Breast epithelium (tissue), 3 donors: ENCODE data around the gene AGAP1.

Source experiments
- CTCF ChIP-seq, 3 donors: fragments of 450-650 bp; IDR thresholded peaks; one replicate each; pipeline ENCODE4 v1.5.1; 2016 to 2017; ENCODE audit warnings: antibody characterized with exemption in 3 of 3, mild to moderate bottlenecking in 3 of 3, moderate library complexity in 3 of 3
- POLR2A ChIP-seq: fragments of 450-650 bp; IDR thresholded peaks from one replicate; pipeline ENCODE4 v1.6.1; 2016; ENCODE audit warnings: antibody characterized with exemption, mild to moderate bottlenecking, moderate library complexity
- POLR2AphosphoS5 ChIP-seq, 3 donors: sonication (generic); formaldehyde crosslinking; IDR thresholded peaks; one replicate each; pipeline ENCODE4 v1.6.1; 2017; ENCODE audit warnings: antibody characterized with exemption in 3 of 3

- TF ChIP-seq POLR2AphosphoS5 (IDR thresholded peaks at IDR 0.05) = no peak
- no peak for TF ChIP-seq POLR2A
- no peak for TF ChIP-seq CTCF (IDR thresholded peaks at IDR 0.05)
Observed at GRCh38 chr2:235697041-235697440, 203.2 kb downstream of the AGAP1 start.
